Gastroesophageal sphincter (tissue), 4 donors: Measurements from ENCODE around the gene GPS1. TPM values are rescaled to one million over a fixed set of nuclear protein-coding genes. Genes with fewer than 3 reads are reported as not detected.

ENCODE experiments used
- ATAC-seq: fragments of 150-250 bp; one replicate; pipeline ENCODE4 v1.9.1; 2016; ENCODE audit warnings: mild to moderate bottlenecking, moderate library complexity
- H3K27ac ChIP-seq, 4 donors: fragments of 200-600 bp; sonication (generic) in 3 of 4; 1 replicate in 3 of 4; 2 replicates in 1 of 4; pipeline ENCODE4 v1.5.1; 2016 to 2019
- H3K27me3 ChIP-seq: fragments of 200-600 bp; sonication (generic); one replicate; pipeline ENCODE4 v1.5.1; 2019
- H3K36me3 ChIP-seq, 2 donors: fragments of 200-600 bp; sonication (generic); one replicate each; pipeline ENCODE4 v1.5.1; 2019; ENCODE audit warnings: control low read depth in 1 of 2
- H3K4me1 ChIP-seq, 3 donors: fragments of 200-600 bp; sonication (generic); 1 replicate in 2 of 3; 2 replicates in 1 of 3; pipeline ENCODE4 v1.5.1; 2016 to 2019; ENCODE audit warnings: control low read depth in 2 of 3
- H3K4me3 ChIP-seq, 2 donors: fragments of 200-600 bp; sonication (generic); one replicate each; pipeline ENCODE4 v1.5.1; 2019; ENCODE audit warnings: mild to moderate bottlenecking in 1 of 2, moderate library complexity in 1 of 2
- H3K9me3 ChIP-seq, 3 donors: fragments of 200-600 bp; sonication (generic); one replicate each; pipeline ENCODE4 v1.5.1; 2017 to 2019; ENCODE audit warnings: control low read depth in 2 of 3
- EP300 ChIP-seq: sonication (generic); formaldehyde crosslinking; IDR thresholded peaks from one replicate; pipeline ENCODE4 v1.6.1; 2017; ENCODE audit warnings: antibody characterized with exemption, mild to moderate bottlenecking
- POLR2A ChIP-seq, 2 donors: fragments of 450-650 bp; IDR thresholded peaks; one replicate each; pipeline ENCODE4 v1.6.1; 2017; ENCODE audit warnings: antibody characterized with exemption in 2 of 2, mild to moderate bottlenecking in 2 of 2, moderate library complexity in 1 of 2
- POLR2AphosphoS5 ChIP-seq: sonication (generic); formaldehyde crosslinking; IDR thresholded peaks from one replicate; pipeline ENCODE4 v1.6.1; 2017; ENCODE audit warnings: antibody characterized with exemption
- WGBS, 2 donors: methylation state at CpG; one replicate each; pipeline ENCODE4 v1.1.5; 2018; ENCODE audit warnings: low coverage in 1 of 2; 5-methylcytosine and 5-hydroxymethylcytosine counted together
- total RNA-seq, 4 donors: library from RNA; depleted of rRNA; stranded (reverse); fragments of >200 nt; gene quantifications; one replicate each; pipeline ENCODE4 v1.1.0, GENCODE V29; 2016
- TF ChIP-seq, protein P1 (sequence below), 4 experiments: fragments of 200-600 bp in 2 of 4; fragments of 450-650 bp in 2 of 4; sonication (generic) in 1 of 4; IDR thresholded peaks; one replicate each; pipeline ENCODE4 v1.5.1; 2017 to 2019; ENCODE audit warnings: antibody characterized with exemption in 4 of 4, mild to moderate bottlenecking in 2 of 4, moderate library complexity in 2 of 4

GPS1 gene
- total RNA-seq, 4 donors from 2014 or later, result 69.3 to 103 (median 77.2) TPM

DNA sequence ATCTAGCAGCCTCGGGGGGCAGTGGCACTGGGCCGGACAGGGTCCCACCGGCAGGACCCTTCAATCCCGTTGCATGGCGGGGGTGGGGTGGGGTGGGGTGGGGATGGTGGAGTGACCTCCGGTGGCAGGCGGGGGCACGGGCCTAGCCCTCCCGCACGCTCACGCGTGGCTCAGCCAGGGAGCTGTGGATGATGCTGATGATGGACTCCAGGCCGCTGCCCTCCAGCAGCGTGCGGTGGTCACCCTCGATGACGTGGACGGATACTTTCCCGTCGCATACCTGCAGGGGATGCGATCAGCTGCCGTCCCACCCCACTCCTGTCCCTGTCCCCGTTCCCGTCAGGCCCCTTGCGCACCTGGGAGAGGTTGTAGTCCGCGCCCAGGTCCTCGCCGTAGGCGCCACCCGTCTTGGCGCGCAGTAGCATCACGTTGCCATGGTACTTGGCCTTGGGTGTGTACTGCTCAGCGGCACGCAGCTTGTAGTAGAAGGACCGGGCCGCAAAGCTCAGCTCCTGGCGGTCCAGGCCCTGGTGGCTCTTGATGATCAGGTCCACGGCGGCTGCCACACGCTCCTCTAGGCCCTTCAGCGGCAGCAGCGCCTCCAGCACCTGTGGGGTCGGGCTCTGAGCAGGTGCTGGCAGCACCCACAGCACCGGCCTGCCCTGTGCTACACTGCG is 27.4 kb downstream of the GPS1 start:
- WGBS, 2 donors, result 93% methylated on average over 3 of the region's 47 CpGs; no CpG with 5 or more reads in 1 of the 2 donors
- Histone ChIP-seq H3K27ac (no peak overlapping the region), H3K4me3 (no peak overlapping the region), H3K36me3 (peaks cover 0 to 59% of the 10 kb centered on the region in 2 donors), H3K9me3 (no peaks in the 10 kb centered on the region), H3K27me3 (no peaks in the 10 kb centered on the region), H3K4me1 (no peaks in the 10 kb centered on the region)
- TF ChIP-seq POLR2A (IDR thresholded peaks at IDR 0.05) (no peak), POLR2AphosphoS5 (no peak), EP300 (no peak)
- TF ChIP-seq, protein P1, sequence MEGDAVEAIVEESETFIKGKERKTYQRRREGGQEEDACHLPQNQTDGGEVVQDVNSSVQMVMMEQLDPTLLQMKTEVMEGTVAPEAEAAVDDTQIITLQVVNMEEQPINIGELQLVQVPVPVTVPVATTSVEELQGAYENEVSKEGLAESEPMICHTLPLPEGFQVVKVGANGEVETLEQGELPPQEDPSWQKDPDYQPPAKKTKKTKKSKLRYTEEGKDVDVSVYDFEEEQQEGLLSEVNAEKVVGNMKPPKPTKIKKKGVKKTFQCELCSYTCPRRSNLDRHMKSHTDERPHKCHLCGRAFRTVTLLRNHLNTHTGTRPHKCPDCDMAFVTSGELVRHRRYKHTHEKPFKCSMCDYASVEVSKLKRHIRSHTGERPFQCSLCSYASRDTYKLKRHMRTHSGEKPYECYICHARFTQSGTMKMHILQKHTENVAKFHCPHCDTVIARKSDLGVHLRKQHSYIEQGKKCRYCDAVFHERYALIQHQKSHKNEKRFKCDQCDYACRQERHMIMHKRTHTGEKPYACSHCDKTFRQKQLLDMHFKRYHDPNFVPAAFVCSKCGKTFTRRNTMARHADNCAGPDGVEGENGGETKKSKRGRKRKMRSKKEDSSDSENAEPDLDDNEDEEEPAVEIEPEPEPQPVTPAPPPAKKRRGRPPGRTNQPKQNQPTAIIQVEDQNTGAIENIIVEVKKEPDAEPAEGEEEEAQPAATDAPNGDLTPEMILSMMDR (IDR thresholded peaks at IDR 0.05), result no peak
- ATAC-seq, result no peak

DNA sequence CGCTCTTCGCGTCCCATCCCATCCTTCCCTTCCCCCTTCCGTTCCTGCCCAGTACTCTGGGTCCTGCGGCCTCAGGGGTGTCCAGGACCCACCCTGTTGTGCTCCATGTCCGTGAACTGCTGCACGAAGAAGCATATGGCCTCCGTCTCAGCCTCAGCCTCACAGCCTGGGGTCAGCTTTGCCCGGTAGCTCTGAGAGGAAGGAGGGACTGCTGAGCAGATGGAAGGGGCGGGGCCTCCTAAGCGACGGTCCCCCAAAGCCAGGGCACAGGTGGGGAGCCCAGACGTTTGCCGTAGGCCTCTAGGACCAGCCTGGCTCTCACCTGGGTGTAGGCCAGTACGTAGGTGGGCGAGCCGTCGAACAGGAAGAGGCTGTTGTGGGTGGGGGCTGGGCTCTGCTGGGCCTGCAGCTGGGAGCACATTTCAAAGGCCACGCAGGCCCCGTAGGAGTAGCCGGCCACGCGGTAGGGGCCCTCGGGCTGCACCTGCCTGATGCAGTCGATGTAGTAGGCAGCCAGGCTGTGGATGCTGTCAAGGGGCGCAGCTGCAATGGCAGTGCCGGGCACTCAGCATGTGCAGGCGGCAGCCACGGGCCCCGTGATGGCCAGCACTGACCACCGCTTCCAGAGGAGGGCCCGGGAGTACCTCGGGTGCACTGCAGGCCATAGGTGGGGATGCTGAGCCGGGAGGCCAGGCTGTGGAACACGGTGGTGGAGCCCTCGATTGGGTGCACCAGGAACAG is 28.5 kb downstream of the GPS1 start:
- no peak for ATAC-seq
- no peak for TF ChIP-seq POLR2AphosphoS5
- TF ChIP-seq, protein P1 (IDR thresholded peaks at IDR 0.05), result no peak
- TF ChIP-seq EP300, result no peak
- no peak for TF ChIP-seq POLR2A (IDR thresholded peaks at IDR 0.05)
- Histone ChIP-seq H3K4me1 (no peaks in the 10 kb centered on the region), H3K36me3 (peaks cover 0 to 70% of the 10 kb centered on the region in 2 donors), H3K27ac (no peak overlapping the region), H3K4me3 (no peak overlapping the region), H3K27me3 (no peaks in the 10 kb centered on the region), H3K9me3 (no peaks in the 10 kb centered on the region)
- WGBS, 2 donors, result 92% methylated on average over 4 of the region's 36 CpGs; no CpG with 5 or more reads in 1 of the 2 donors

DNA sequence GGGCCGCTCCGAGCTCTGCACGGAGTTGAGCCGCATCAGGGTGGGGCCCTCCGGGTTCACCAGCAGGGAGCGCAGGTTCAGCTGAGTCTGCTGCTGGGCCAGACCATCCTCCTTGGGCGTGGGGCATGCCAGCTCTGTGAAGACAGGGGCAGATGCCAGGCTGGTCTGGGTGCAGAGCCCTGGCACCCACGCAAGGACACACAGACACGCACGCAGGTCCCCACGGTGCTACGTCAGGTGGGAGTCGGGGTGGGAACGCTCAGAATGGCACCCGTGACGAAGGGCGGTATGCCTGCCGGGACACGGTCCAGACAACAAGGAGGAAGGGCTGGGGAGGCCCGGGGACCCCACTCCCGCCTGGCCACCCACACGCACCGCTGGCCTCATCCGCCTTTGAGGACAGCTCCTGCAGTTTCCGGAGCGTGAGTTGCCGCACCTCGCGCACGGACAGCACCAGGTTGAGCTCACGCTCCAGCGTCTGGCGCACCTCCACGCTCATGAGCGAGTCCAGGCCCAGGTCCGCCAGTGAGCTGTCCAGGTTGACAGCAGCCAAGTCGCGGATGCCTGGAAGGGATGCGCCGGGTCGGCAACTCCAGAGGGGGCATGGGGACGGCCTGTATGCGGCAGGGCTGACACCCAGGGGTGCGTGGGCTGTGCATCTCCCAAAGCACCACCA is 29.2 kb downstream of the GPS1 start:
- ATAC-seq, result no peak
- no peaks in the 10 kb centered on the region for H3K4me1 ChIP-seq
- H3K9me3 ChIP-seq, result no peaks in the 10 kb centered on the region
- no peak overlapping the region for H3K27ac ChIP-seq
- H3K27me3 ChIP-seq, result no peaks in the 10 kb centered on the region
- WGBS, 2 donors, result no CpG with 5 or more reads among the region's 44 CpGs
- peaks cover 0 to 77% of the 10 kb centered on the region in 2 donors for H3K36me3 ChIP-seq
- TF ChIP-seq, protein P1 (IDR thresholded peaks at IDR 0.05), result no peak
- TF ChIP-seq EP300 (no peak), POLR2A (IDR thresholded peaks at IDR 0.05) (no peak), POLR2AphosphoS5 (no peak)
- H3K4me3 ChIP-seq, result no peak overlapping the region

DNA sequence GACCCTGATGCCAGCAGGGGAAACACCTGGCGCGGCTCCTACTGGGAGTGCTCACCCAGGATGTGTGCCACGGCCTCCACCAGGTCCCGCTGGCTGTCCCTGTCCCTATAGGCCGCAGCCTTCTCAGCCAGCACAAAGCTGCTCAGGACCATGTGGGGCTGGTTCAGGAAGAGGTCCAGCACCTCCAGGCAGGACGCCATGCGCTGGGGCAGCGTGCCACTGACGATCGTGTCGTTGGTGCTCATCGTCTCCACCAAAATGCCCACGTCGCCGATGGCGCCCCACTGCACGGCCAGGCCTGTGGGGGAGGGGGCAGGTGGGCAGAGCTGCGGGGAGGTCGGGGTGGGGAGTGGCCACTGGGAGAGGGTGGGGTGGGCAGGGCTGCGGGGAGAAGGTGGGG is 29.8 kb downstream of the GPS1 start:
- no peaks in the 10 kb centered on the region for H3K9me3 ChIP-seq
- H3K36me3 ChIP-seq, result peaks cover 0 to 83% of the 10 kb centered on the region in 2 donors
- WGBS, 2 donors, result no CpG with 5 or more reads among the region's 20 CpGs
- TF ChIP-seq POLR2A (IDR thresholded peaks at IDR 0.05) (no peak), EP300 (no peak), POLR2AphosphoS5 (no peak)
- TF ChIP-seq, protein P1 (IDR thresholded peaks at IDR 0.05), result no peak
- H3K4me1 ChIP-seq, result no peaks in the 10 kb centered on the region
- no peak overlapping the region for H3K4me3 ChIP-seq
- ATAC-seq, result no peak
- H3K27me3 ChIP-seq, result no peaks in the 10 kb centered on the region
- no peak overlapping the region for H3K27ac ChIP-seq
